ENCODE results near the gene PIP5KL1. TPM values are rescaled to one million over a fixed set of nuclear protein-coding genes. Genes with fewer than 3 reads are reported as not detected.

PIP5KL1 gene
- total RNA-seq, 1 donor from 2014 or later = 0.85 TPM

GRCh38 chr9:127943731-127944144 is 13.2 kb upstream of the PIP5KL1 start:
- TF ChIP-seq, protein P1, sequence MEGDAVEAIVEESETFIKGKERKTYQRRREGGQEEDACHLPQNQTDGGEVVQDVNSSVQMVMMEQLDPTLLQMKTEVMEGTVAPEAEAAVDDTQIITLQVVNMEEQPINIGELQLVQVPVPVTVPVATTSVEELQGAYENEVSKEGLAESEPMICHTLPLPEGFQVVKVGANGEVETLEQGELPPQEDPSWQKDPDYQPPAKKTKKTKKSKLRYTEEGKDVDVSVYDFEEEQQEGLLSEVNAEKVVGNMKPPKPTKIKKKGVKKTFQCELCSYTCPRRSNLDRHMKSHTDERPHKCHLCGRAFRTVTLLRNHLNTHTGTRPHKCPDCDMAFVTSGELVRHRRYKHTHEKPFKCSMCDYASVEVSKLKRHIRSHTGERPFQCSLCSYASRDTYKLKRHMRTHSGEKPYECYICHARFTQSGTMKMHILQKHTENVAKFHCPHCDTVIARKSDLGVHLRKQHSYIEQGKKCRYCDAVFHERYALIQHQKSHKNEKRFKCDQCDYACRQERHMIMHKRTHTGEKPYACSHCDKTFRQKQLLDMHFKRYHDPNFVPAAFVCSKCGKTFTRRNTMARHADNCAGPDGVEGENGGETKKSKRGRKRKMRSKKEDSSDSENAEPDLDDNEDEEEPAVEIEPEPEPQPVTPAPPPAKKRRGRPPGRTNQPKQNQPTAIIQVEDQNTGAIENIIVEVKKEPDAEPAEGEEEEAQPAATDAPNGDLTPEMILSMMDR (IDR thresholded peaks at IDR 0.05; ENCODE audit: borderline replicate concordance) = peak; percentile 91
- Histone ChIP-seq H3K9me3 (replicated peaks) (no peaks in the 10 kb centered on the region), H3K36me3 (peaks cover 24% of the 10 kb centered on the region), H3K4me1 (peaks cover 59% of the 10 kb centered on the region), H3K27ac (replicated peaks) (peak overlapping the region; percentile 5), H3K27me3 (ENCODE audit: low read depth) (no peaks in the 10 kb centered on the region), H3K4me3 (no peak overlapping the region)
- intact Hi-C loops (cut with micrococcal nuclease) = loop anchor here (5.0 to 10.0 kb wide), 2 partner anchors 89 to 171 kb away; no protein-coding TSS in a partner anchor
- peak; percentile 86 for DNase-seq

GRCh38 chr9:127943011-127943662 is 12.6 kb upstream of the PIP5KL1 start:
- DNase-seq = no peak
- H3K36me3 ChIP-seq = peaks cover 24% of the 10 kb centered on the region
- H3K27ac ChIP-seq (replicated peaks) = peak overlapping the region; percentile 5
- H3K9me3 ChIP-seq (replicated peaks) = no peaks in the 10 kb centered on the region
- H3K4me3 ChIP-seq = no peak overlapping the region
- intact Hi-C loops (cut with micrococcal nuclease) = loop anchor here (5.0 to 10.0 kb wide), 2 partner anchors 89 to 172 kb away; no protein-coding TSS in a partner anchor
- peaks cover 59% of the 10 kb centered on the region for H3K4me1 ChIP-seq
- TF ChIP-seq, protein P1 (IDR thresholded peaks at IDR 0.05; ENCODE audit: borderline replicate concordance) = no peak
- no peaks in the 10 kb centered on the region for H3K27me3 ChIP-seq (ENCODE audit: low read depth)

- Histone ChIP-seq H3K4me1 (peaks cover 57% of the 10 kb centered on the region), H3K36me3 (peaks cover 24% of the 10 kb centered on the region), H3K4me3 (no peak overlapping the region), H3K9me3 (replicated peaks) (no peaks in the 10 kb centered on the region), H3K27me3 (ENCODE audit: low read depth) (no peaks in the 10 kb centered on the region), H3K27ac (replicated peaks) (peak overlapping the region; percentile 38)
- intact Hi-C loops (cut with micrococcal nuclease) = loop anchor here (5.0 to 10.0 kb wide), 2 partner anchors 90 to 172 kb away; no protein-coding TSS in a partner anchor
- TF ChIP-seq, protein P1 (IDR thresholded peaks at IDR 0.05; ENCODE audit: borderline replicate concordance) = peak; percentile 91
- peak; percentile 71 for DNase-seq
Measured at GRCh38 chr9:127942216-127943010, 11.8 kb upstream of the PIP5KL1 start.

DNA sequence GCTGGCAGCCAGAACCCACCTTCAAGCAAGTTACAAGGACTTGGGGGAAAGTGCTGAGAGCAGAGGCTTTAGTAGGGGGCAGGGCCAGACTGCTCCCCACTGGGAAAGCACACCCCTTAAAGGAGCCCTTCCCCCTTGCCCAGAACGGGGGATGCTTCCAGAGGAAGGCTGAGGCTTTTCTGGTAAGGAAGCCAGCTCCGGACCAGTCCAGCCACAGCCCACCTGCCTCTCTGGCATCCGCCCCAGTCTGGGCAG is 11.3 kb upstream of the PIP5KL1 start:
- Histone ChIP-seq H3K9me3 (replicated peaks) (no peaks in the 10 kb centered on the region), H3K4me3 (no peak overlapping the region), H3K4me1 (peaks cover 57% of the 10 kb centered on the region), H3K27ac (replicated peaks) (no peak overlapping the region), H3K36me3 (peaks cover 24% of the 10 kb centered on the region), H3K27me3 (ENCODE audit: low read depth) (no peaks in the 10 kb centered on the region)
- intact Hi-C loops (cut with micrococcal nuclease) = loop anchor here (5.0 to 10.0 kb wide), 2 partner anchors 90 to 173 kb away; no protein-coding TSS in a partner anchor
- no peak for DNase-seq
- TF ChIP-seq, protein P1 (IDR thresholded peaks at IDR 0.05; ENCODE audit: borderline replicate concordance) = no peak

DNA sequence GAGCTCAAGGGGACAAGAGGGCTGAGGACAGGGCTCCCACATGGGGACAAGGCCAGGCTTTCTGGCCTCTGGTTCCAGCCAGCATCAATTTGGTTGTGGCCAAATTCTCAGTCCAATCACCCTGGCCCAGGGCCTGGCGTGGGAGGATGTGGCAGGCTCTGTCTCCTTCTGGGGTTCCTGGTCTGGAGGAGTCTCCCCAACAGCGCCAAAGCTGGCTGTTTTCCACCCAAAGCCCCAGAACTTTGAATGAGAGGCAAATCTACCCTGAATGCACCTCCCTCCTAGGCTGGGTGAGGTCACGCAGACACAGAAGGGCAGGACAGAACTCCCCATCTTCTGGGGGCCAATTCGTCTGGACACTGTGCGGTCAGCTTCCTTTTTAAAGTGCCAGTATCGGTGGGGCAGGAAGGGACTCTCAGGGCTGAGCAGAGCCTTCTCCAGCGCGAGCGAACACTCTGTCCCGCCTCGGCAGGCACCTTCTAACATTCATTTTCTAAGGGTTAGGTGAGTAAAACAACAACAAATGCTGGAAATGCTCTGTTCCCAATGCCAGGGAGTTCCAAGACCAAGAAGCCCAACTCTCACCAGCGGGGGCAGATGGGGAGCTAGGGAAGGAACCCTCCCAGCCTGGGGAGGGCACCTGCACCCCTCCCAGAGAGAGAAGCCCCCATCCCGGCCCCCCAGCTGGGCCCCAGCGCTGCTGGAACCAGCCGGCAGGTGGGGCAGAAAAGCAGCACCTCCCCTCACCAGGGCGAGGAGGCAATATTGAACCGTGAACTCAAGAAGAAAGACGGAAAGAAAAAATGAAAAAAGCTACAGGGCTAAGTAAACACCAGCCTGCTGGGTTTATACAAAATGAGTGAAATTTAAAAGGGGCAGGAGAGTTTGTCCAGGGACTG is 10.7 kb upstream of the PIP5KL1 start:
- Histone ChIP-seq H3K9me3 (replicated peaks) (no peaks in the 10 kb centered on the region), H3K4me1 (peaks cover 57% of the 10 kb centered on the region), H3K27ac (replicated peaks) (no peak overlapping the region), H3K4me3 (no peak overlapping the region), H3K27me3 (ENCODE audit: low read depth) (no peaks in the 10 kb centered on the region), H3K36me3 (peaks cover 25% of the 10 kb centered on the region)
- no peak for DNase-seq
- TF ChIP-seq, protein P1 (IDR thresholded peaks at IDR 0.05; ENCODE audit: borderline replicate concordance) = no peak
- intact Hi-C loops (cut with micrococcal nuclease) = loop anchor here (5.0 to 10.0 kb wide), 2 partner anchors 91 to 173 kb away; no protein-coding TSS in a partner anchor
